ENCODE measurements around the gene CCDC159. TPM values are rescaled to one million over a fixed set of nuclear protein-coding genes. Genes with fewer than 3 reads are reported as not detected.
A peak's percentile ranks its signal among the peaks of the same experiment; 100 is the strongest.
"Not testable (repeated sequence)": the region's sequence is repeated elsewhere in the genome, so short reads cannot be mapped to it uniquely, and the experiment has no call there.

Gene CCDC159
- total RNA-seq, 2 experiments from 2014 or later: 36.2 to 40.7 TPM

DNA sequence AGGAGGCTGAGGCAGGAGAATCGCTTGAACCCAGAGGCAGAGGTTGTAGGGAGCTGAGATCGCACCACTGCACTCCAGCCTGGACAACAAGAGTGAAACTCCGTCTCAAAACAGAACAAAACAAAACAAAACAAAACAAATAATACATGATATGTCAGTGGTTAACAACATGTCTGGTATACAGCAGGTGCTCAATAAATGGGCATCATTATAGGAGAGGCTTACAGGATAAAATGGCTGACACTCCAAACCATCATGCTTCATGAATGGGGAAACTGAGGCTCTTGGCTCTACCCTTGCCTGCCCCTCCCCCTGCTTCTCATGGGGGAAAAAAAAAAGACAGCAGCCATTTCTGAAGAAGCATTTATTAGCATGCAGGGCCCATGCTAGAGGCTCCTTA lies 3.9 kb upstream of the CCDC159 start:
- Mint-ChIP-seq H3K9me3 (no peaks in the 10 kb centered on the region), H3K4me3 (no peak overlapping the region), H3K4me1 (peaks cover 34% of the 10 kb centered on the region), H3K27me3 (no peaks in the 10 kb centered on the region), H3K36me3 (peaks cover 2% of the 10 kb centered on the region), H3K27ac (no peak overlapping the region)
- no peak for DNase-seq
- POLR2A ChIA-PET: no interaction called here
- no peak for ATAC-seq (ENCODE audit: low read depth)

GRCh38 chr19:11345122-11345803 lies 1.1 kb upstream of the CCDC159 start:
- POLR2A ChIA-PET: interaction anchor here (0.8 to 2.1 kb wide), 5 partner anchors 8 to 59 kb away, joined by 3 to 13 read pairs (median 4); no protein-coding TSS in a partner anchor
- peaks cover 7% of the 10 kb centered on the region for H3K9me3 Mint-ChIP-seq
- H3K27me3 Mint-ChIP-seq: no peaks in the 10 kb centered on the region

DNA sequence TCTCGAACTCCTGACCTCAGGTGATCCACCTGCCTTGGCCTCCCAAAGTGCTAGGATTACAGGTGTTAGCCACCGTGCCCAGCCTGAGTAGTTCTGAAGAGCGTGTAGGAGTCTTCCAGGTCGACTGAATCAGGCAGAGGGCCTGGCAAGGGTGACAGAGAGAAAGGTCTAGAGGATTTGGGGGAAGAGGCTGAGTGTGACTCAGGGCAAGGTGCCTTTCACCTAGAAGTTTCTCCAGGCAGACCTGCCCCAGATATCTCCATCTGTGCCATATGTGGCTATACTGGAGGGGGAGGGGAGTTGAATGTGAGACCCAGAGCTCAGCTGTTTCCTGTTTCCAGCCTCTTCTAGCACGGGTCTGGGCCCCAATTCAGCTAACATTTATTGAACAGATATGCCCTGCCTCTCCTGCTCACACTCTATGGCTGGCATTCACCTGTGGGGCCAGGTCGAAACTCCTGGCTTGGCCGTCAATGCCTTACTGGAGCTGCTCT lies 1.3 kb downstream of the CCDC159 start:
- ATAC-seq (ENCODE audit: low read depth) (no peak), DNase-seq (no peak)
- POLR2A ChIA-PET: interaction anchor here (1.6 to 2.4 kb wide), 3 partner anchors 15 to 28 kb away, joined by 5 to 23 read pairs (median 13); partner anchors contain the start of gene SWSAP1
- peak overlapping the region; percentile 92 for H3K4me3 Mint-ChIP-seq
- peak overlapping the region; percentile 32 for H3K27ac Mint-ChIP-seq
- peaks cover 22% of the 10 kb centered on the region for H3K4me1 Mint-ChIP-seq
- peaks cover 7% of the 10 kb centered on the region for H3K9me3 Mint-ChIP-seq
- no peaks in the 10 kb centered on the region for H3K27me3 Mint-ChIP-seq
- peaks cover 4% of the 10 kb centered on the region for H3K36me3 Mint-ChIP-seq

More at GRCh38 chr19:11345122-11345803, 1.1 kb upstream of the CCDC159 start:
- ATAC-seq (ENCODE audit: low read depth): no peak
- H3K27ac Mint-ChIP-seq: peak overlapping the region; percentile 90
- DNase-seq: no peak
- peaks cover 6% of the 10 kb centered on the region for H3K36me3 Mint-ChIP-seq
- H3K4me3 Mint-ChIP-seq: peak overlapping the region; percentile 92
- H3K4me1 Mint-ChIP-seq: peaks cover 22% of the 10 kb centered on the region

DNA sequence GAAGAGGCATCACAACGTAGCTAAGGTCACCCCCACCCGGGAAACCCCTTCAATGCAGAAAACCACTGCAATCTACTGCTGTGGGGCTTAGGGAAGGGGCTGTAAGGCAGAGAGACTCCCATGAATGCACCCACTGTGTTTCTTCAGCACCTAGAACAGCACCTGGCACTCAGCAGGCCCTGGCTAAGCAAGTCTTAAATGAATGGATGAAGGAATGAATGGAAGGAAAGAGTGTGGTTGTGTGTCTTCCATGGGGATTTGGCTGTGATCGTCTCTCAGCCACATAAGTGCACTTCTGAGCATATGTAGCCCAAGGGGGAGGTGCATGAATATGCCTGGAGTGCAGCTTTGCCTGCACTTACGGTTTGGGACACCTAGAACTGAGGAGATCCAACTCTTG lies 2.9 kb downstream of the CCDC159 start:
- Mint-ChIP-seq H3K4me1 (peaks cover 22% of the 10 kb centered on the region), H3K9me3 (peaks cover 7% of the 10 kb centered on the region), H3K4me3 (no peak overlapping the region), H3K27ac (no peak overlapping the region), H3K27me3 (peaks cover 1% of the 10 kb centered on the region), H3K36me3 (peaks cover 4% of the 10 kb centered on the region)
- DNase-seq (no peak), ATAC-seq (ENCODE audit: low read depth) (no peak)
- POLR2A ChIA-PET: interaction anchor here (1.2 kb wide), 1 partner anchor 26 kb away, joined by 3 read pairs; no protein-coding TSS in a partner anchor

DNA sequence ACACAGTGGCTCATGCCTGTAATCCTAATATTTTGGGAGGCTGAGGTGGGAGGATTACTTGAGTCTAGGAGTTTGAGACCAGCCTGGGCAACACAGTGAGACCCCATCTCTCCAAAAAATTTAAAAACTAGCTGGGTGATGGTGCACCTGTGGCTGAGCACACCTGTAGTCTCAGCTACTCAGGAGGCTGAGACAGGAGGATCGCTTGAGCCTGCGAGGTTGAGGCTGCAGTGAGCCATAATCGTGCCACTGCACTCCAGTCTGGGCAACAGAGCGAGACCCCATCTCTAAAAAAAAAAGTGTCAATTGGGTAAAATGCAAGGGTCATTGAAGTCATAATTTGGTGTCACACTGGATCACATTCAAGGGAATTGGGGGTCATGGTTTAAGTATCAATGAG lies 7.8 kb downstream of the CCDC159 start:
- H3K4me3 Mint-ChIP-seq; H3K9me3 Mint-ChIP-seq; H3K4me1 Mint-ChIP-seq; H3K27ac Mint-ChIP-seq; POLR2A ChIA-PET; ATAC-seq (ENCODE audit: low read depth); DNase-seq; H3K36me3 Mint-ChIP-seq: not testable (repeated sequence)
- peaks cover 22% of the 10 kb centered on the region for H3K27me3 Mint-ChIP-seq

- H3K4me1 Mint-ChIP-seq: peaks cover 5% of the 10 kb centered on the region
- H3K27ac Mint-ChIP-seq: no peak within 1 kb of the TSS
- H3K9me3 Mint-ChIP-seq: no peaks in the 10 kb centered on the region
- POLR2A ChIA-PET: no interaction called here
- ATAC-seq (ENCODE audit: low read depth): peak; percentile 82
- DNase-seq: peak; percentile 87
- H3K4me3 Mint-ChIP-seq: peak within 1 kb of the TSS; percentile 62
- H3K27me3 Mint-ChIP-seq: peaks cover 24% of the 10 kb centered on the region
- peaks cover 2% of the 10 kb centered on the region for H3K36me3 Mint-ChIP-seq
Measured at GRCh38 chr19:11355160-11356073, 9.1 kb downstream of the CCDC159 start, which contains the start of gene PLPPR2. TSS of gene PLPPR2 (plus strand) at chr19:11355432. CDS start at chr19:11357674, 2,242 bp downstream.

- peaks cover 2% of the 10 kb centered on the region for H3K36me3 Mint-ChIP-seq
Measured at GRCh38 chr19:11356074-11356397, 9.7 kb downstream of the CCDC159 start.

GRCh38 chr19:11356676-11357550 lies 10.6 kb downstream of the CCDC159 start:
- Mint-ChIP-seq H3K4me3 (no peak overlapping the region), H3K27ac (no peak overlapping the region), H3K9me3 (no peaks in the 10 kb centered on the region), H3K27me3 (peaks cover 24% of the 10 kb centered on the region), H3K4me1 (peaks cover 7% of the 10 kb centered on the region), H3K36me3 (peaks cover 2% of the 10 kb centered on the region)
- DNase-seq: no peak
- no peak for ATAC-seq (ENCODE audit: low read depth)
- POLR2A ChIA-PET: no interaction called here

More at GRCh38 chr19:11356074-11356397, 9.7 kb downstream of the CCDC159 start:
- H3K4me1 Mint-ChIP-seq: peaks cover 5% of the 10 kb centered on the region
- DNase-seq: no peak
- H3K27ac Mint-ChIP-seq: no peak overlapping the region
- no peak for ATAC-seq (ENCODE audit: low read depth)
- POLR2A ChIA-PET: no interaction called here
- H3K27me3 Mint-ChIP-seq: peaks cover 24% of the 10 kb centered on the region
- H3K4me3 Mint-ChIP-seq: peak overlapping the region; percentile 62
- H3K9me3 Mint-ChIP-seq: no peaks in the 10 kb centered on the region

- POLR2A ChIA-PET: no interaction called here
- H3K27me3 Mint-ChIP-seq: peaks cover 22% of the 10 kb centered on the region
- ATAC-seq (ENCODE audit: low read depth) (no peak), DNase-seq (no peak)
- H3K9me3 Mint-ChIP-seq: no peaks in the 10 kb centered on the region
- H3K4me1 Mint-ChIP-seq: peaks cover 7% of the 10 kb centered on the region
- no peak overlapping the region for H3K4me3 Mint-ChIP-seq
- H3K27ac Mint-ChIP-seq: no peak overlapping the region
- H3K36me3 Mint-ChIP-seq: peaks cover 2% of the 10 kb centered on the region
Measured at GRCh38 chr19:11359421-11359820, 13.1 kb downstream of the CCDC159 start.

DNA sequence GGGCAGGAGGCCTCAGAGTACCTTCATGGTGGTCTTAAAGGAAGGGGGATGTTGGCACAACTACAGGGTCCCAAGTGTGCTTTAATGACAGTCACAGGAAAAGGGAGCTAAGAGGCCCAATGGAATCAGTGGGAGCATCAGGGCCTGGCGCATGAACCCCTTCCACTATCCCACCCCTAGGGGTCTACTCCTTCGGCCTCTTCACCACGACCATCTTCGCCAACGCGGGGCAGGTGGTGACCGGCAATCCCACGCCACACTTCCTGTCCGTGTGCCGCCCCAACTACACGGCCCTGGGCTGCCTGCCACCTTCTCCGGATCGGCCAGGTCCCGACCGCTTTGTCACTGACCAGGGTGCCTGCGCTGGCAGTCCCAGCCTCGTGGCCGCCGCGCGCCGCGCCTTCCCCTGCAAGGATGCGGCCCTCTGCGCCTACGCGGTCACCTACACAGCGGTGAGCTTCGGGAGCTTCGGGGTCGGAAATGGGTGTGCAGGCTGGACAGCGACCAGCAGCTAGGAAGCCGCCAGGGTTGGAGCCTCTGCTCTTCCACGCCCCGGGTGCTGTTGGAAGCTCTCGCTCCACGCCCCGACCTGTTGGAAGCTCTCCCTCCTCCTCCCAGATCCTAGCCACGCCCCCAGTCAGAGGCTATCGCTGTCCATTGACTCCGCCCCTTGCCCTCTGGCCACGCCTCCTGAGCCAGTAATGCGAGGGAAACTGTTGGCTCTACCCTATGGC lies 14.9 kb downstream of the CCDC159 start:
- no peak for DNase-seq
- Mint-ChIP-seq H3K9me3 (no peaks in the 10 kb centered on the region), H3K27ac (no peak overlapping the region), H3K36me3 (no peaks in the 10 kb centered on the region), H3K4me1 (peaks cover 1% of the 10 kb centered on the region), H3K27me3 (peaks cover 16% of the 10 kb centered on the region), H3K4me3 (no peak overlapping the region)
- POLR2A ChIA-PET: interaction anchor here (1.1 kb wide), 1 partner anchor 37 kb away, joined by 4 read pairs; no protein-coding TSS in a partner anchor
- no peak for ATAC-seq (ENCODE audit: low read depth)

DNA sequence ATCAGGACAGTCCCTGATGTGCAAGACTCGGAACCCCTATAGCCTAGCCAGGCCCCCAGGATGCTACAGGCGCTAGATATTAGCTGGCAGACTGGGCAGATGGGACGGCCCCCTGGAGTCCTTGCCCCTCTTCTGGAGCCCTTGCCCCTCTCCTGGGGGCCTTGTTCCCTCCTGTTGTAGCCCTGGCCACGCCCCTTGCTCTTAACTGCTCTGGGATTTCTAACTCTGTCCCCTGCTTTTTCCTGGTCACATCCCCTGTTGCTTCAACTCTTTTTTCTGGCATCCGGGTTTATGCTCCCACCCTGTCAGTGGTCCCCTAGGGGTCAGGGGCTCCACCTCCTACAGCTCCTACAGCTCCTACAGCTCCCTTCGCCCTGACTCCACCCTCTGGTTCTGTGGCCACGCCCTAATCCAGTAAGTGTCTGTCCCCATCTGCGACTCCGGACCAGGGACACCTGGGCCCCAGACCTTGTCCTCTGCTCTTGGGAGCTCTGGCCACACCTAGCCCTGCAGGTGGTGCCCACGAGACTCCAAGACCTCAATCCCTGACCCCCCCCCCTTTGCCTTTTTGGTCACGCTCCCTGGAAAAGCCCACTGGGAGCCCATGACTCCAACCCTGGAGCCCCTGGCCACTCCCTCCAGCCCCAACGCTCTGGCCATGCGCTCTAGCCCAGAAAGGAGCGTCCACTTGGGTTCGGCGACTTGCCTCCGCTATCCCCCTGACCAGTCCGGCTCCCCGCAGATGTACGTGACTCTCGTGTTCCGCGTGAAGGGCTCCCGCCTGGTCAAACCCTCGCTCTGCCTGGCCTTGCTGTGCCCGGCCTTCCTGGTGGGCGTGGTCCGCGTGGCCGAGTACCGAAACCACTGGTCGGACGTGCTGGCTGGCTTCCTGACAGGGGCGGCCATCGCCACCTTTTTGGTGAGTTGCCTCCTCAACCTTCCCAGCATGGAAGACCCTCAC lies 15.7 kb downstream of the CCDC159 start:
- ATAC-seq (ENCODE audit: low read depth) (no peak), DNase-seq (no peak)
- H3K4me3 Mint-ChIP-seq: no peak overlapping the region
- H3K4me1 Mint-ChIP-seq: peaks cover 1% of the 10 kb centered on the region
- H3K27me3 Mint-ChIP-seq: peaks cover 10% of the 10 kb centered on the region
- no peaks in the 10 kb centered on the region for H3K9me3 Mint-ChIP-seq
- H3K27ac Mint-ChIP-seq: no peak overlapping the region
- POLR2A ChIA-PET: interaction anchor here (1.1 kb wide), 1 partner anchor 38 kb away, joined by 4 read pairs; no protein-coding TSS in a partner anchor
- peaks cover 1% of the 10 kb centered on the region for H3K36me3 Mint-ChIP-seq

Measured in activated naive CD8-positive, alpha-beta T cell treated with anti-CD3 and anti-CD28 coated beads, Interleukin-2, amount 10 ng/mL, durations not matched to agents 7 days and 5 days (primary cell).